Loucy (cell line): ENCODE results near the gene DNAJB13.

Experiments used
- H2AFZ ChIP-seq: fragments of 200-600 bp; sonication (generic); 2 replicates; pipeline ENCODE4 v1.6.0; 2016; ENCODE audit warnings: antibody characterized with exemption, mild to moderate bottlenecking, low read length, moderate library complexity
- H3F3A ChIP-seq: fragments of 200-600 bp; 2 replicates; pipeline ENCODE4 v1.6.0; 2016; ENCODE audit warnings: antibody characterized with exemption, low read depth, mild to moderate bottlenecking
- H3K27me3 ChIP-seq: fragments of 200-600 bp; sonication (generic); 2 replicates; pipeline ENCODE4 v1.6.1; 2014; ENCODE audit warnings: low read length, mild to moderate bottlenecking; ENCODE audit not compliant: insufficient read depth, poor library complexity, severe bottlenecking
- H3K36me3 ChIP-seq: fragments of 200-600 bp; sonication (generic); 2 replicates; pipeline ENCODE4 v1.6.1; 2016; ENCODE audit warnings: low read length; ENCODE audit not compliant: insufficient read depth
- H3K4me1 ChIP-seq: fragments of 200-600 bp; sonication (generic); 2 replicates; pipeline ENCODE4 v1.5.1; 2014; ENCODE audit warnings: low read length, mild to moderate bottlenecking; ENCODE audit not compliant: insufficient read depth, poor library complexity, severe bottlenecking
- H3K4me2 ChIP-seq: fragments of 200-600 bp; sonication (generic); 2 replicates; pipeline ENCODE4 v1.6.0; 2014; ENCODE audit warnings: antibody characterized with exemption, low read length, low read depth, mild to moderate bottlenecking; ENCODE audit not compliant: poor library complexity, severe bottlenecking
- H3K4me3 ChIP-seq: fragments of 200-600 bp; sonication (generic); 2 replicates; pipeline ENCODE4 v1.5.1; 2014; ENCODE audit warnings: low read length, mild to moderate bottlenecking, mixed read lengths; ENCODE audit not compliant: poor library complexity, severe bottlenecking
- H3K79me2 ChIP-seq: fragments of 200-600 bp; sonication (generic); 2 replicates; pipeline ENCODE4 v1.6.1; 2014; ENCODE audit warnings: low read length; ENCODE audit not compliant: insufficient read depth
- H3K9ac ChIP-seq: fragments of 200-600 bp; sonication (generic); 2 replicates; pipeline ENCODE4 v1.6.0; 2014; ENCODE audit warnings: mild to moderate bottlenecking, low read depth, low read length, moderate library complexity; ENCODE audit not compliant: poor library complexity, severe bottlenecking
- H3K9me2 ChIP-seq: fragments of 200-600 bp; sonication (generic); replicated peaks from 2 replicates; pipeline ENCODE4 v1.6.1; 2016; ENCODE audit warnings: low read depth, low read length, mixed read lengths
- H3K9me3 ChIP-seq: fragments of 200-600 bp; sonication (generic); 2 replicates; pipeline ENCODE4 v1.6.1; 2014; ENCODE audit warnings: mild to moderate bottlenecking, antibody characterized with exemption, low read length, low read depth; ENCODE audit not compliant: insufficient read depth
- H4K20me1 ChIP-seq: fragments of 200-600 bp; sonication (generic); 2 replicates; pipeline ENCODE4 v1.6.0; 2014; ENCODE audit warnings: antibody characterized with exemption, low read length, mild to moderate bottlenecking; ENCODE audit not compliant: insufficient read depth, poor library complexity, severe bottlenecking
- CTCF ChIP-seq: fragments of 200-600 bp; sonication (generic); conservative IDR thresholded peaks from 2 replicates; pipeline ENCODE4 v1.5.1; 2014; ENCODE audit warnings: mild to moderate bottlenecking, antibody characterized with exemption, low read length
- EZH2phosphoT487 ChIP-seq: fragments of 200-600 bp; IDR thresholded peaks from 2 replicates; pipeline ENCODE4 v1.6.1; 2018; ENCODE audit warnings: antibody characterized with exemption, mild to moderate bottlenecking, moderate library complexity, borderline replicate concordance

Gene DNAJB13

GRCh38 chr11:73963861-73964260, 13.0 kb downstream of the DNAJB13 start:
- no peaks in the 10 kb centered on the region for H3F3A ChIP-seq
- peak overlapping the region; percentile 18 for H3K9ac ChIP-seq
- peak overlapping the region; percentile 88 for H2AFZ ChIP-seq
- H4K20me1 ChIP-seq: no peaks in the 10 kb centered on the region
- no peaks in the 10 kb centered on the region for H3K9me2 ChIP-seq
- H3K4me3 ChIP-seq: no peak overlapping the region
- no peaks in the 10 kb centered on the region for H3K79me2 ChIP-seq
- H3K4me2 ChIP-seq: peak overlapping the region; percentile 35
- H3K36me3 ChIP-seq: no peaks in the 10 kb centered on the region
- no peaks in the 10 kb centered on the region for H3K27me3 ChIP-seq
- no peaks in the 10 kb centered on the region for H3K9me3 ChIP-seq
- TF ChIP-seq EZH2phosphoT487 (no peak), CTCF (no peak)
- no peaks in the 10 kb centered on the region for H3K4me1 ChIP-seq

- Histone ChIP-seq H3K9ac (no peak overlapping the region), H3K4me3 (no peak overlapping the region), H2AFZ (no peak overlapping the region)
Observed at GRCh38 chr11:73965076-73965763, 14.4 kb downstream of the DNAJB13 start.

GRCh38 chr11:73965764-73966121, 14.9 kb downstream of the DNAJB13 start:
- no peak overlapping the region for H3K9ac ChIP-seq
- no peaks in the 10 kb centered on the region for H3F3A ChIP-seq
- no peak overlapping the region for H3K4me3 ChIP-seq
- no peaks in the 10 kb centered on the region for H3K36me3 ChIP-seq
- H3K4me2 ChIP-seq: no peak overlapping the region
- H2AFZ ChIP-seq: no peak overlapping the region
- H3K9me3 ChIP-seq: no peaks in the 10 kb centered on the region
- H3K27me3 ChIP-seq: no peaks in the 10 kb centered on the region
- no peaks in the 10 kb centered on the region for H4K20me1 ChIP-seq
- TF ChIP-seq CTCF (no peak), EZH2phosphoT487 (no peak)
- no peaks in the 10 kb centered on the region for H3K9me2 ChIP-seq
- H3K4me1 ChIP-seq: peaks cover 13% of the 10 kb centered on the region
- no peaks in the 10 kb centered on the region for H3K79me2 ChIP-seq

More at GRCh38 chr11:73965076-73965763, 14.4 kb downstream of the DNAJB13 start:
- Histone ChIP-seq H3K79me2 (no peaks in the 10 kb centered on the region), H3F3A (no peaks in the 10 kb centered on the region), H3K9me2 (no peaks in the 10 kb centered on the region), H3K9me3 (no peaks in the 10 kb centered on the region), H3K27me3 (no peaks in the 10 kb centered on the region), H3K4me2 (no peak overlapping the region), H3K4me1 (peaks cover 10% of the 10 kb centered on the region), H4K20me1 (no peaks in the 10 kb centered on the region), H3K36me3 (no peaks in the 10 kb centered on the region)
- TF ChIP-seq EZH2phosphoT487: no peak
- no peak for TF ChIP-seq CTCF
